HCT116 (cell line): Measurements from ENCODE around the gene PHACTR1. TPM values are rescaled to one million over a fixed set of nuclear protein-coding genes. Genes with fewer than 3 reads are reported as not detected.

Source experiments
- ATAC-seq: fragments of 200-7000 bp; cut with Tn5 transposase; 2 replicates; pipeline ENCODE4 v1.9.1; 2020; ENCODE audit warnings: mild to moderate bottlenecking, moderate library complexity
- BruUV-seq: library from RNA; stranded (reverse); fragments of 400-500 nt; replicated peaks from 2 replicates; lab custom pipeline; 2021; lab: Mats Ljungman, UMichigan
- CTCF ChIA-PET: fragments of 300-600 bp; sonication (Branson Sonifier 250); formaldehyde crosslinking; loops from one replicate; lab custom pipeline; 2021; ENCODE audit warnings: antibody characterized with exemption; lab: Charles Lee
- POLR2A ChIA-PET: fragments of 300-600, 350-600 bp; sonication (Branson Sonifier 250); formaldehyde crosslinking; loops from one replicate; lab custom pipeline; 2021; ENCODE audit warnings: antibody characterized with exemption; lab: Charles Lee
- RAD21 ChIA-PET, 2 experiments: fragments of 300-600 bp; sonication (Branson Sonifier 250); formaldehyde crosslinking; loops; one replicate each; lab custom pipeline; 2023; ENCODE audit warnings: low total read pairs in 2 of 2; ENCODE audit not compliant: uncharacterized antibody in 2 of 2, unreplicated experiment in 2 of 2, low non-redundant PET in 1 of 2; lab: Charles Lee
- DNase-seq: peaks from one replicate; pipeline ENCODE4 v3.0.0-alpha.2; 2010; ENCODE audit warnings: low read depth, low spot score
- H2AFZ ChIP-seq: fragments of 200-600 bp; shearing (Covaris generic), sonication (generic); 2 replicates; pipeline ENCODE4 v1.6.1; 2017; ENCODE audit warnings: low read depth, mixed run types, mixed read lengths, antibody characterized with exemption, low read length; ENCODE audit not compliant: poor library complexity, severe bottlenecking
- H3K27ac ChIP-seq: 2 replicates; pipeline ENCODE4 v1.5.1; 2012; ENCODE audit warnings: low read depth, low read length
- H3K27me3 ChIP-seq: fragments of 200-600 bp; sonication (generic); 2 replicates; pipeline ENCODE4 v1.6.1; 2016; ENCODE audit warnings: mixed run types, low read length, mixed read lengths; ENCODE audit not compliant: insufficient read depth
- H3K36me3 ChIP-seq, 2 experiments: fragments of 200-500 bp in 1 of 2; fragments of 200-600 bp in 1 of 2; sonication (Bioruptor generic) in 1 of 2; sonication (generic) in 1 of 2; 2 replicates each; pipeline versions ENCODE4 v1.5.1 to v1.6.1; 2014 to 2016; ENCODE audit warnings: low read length in 2 of 2, inconsistent platforms in 1 of 2, mixed read lengths in 1 of 2, mixed run types in 1 of 2; ENCODE audit not compliant: insufficient read depth in 2 of 2, control insufficient read depth in 1 of 2
- H3K4me1 ChIP-seq, 2 experiments: fragments of 200-600 bp in 1 of 2; sonication (generic) in 1 of 2; 2 replicates each; pipeline versions ENCODE4 v1.5.1 to v1.6.1; 2012 to 2017; ENCODE audit warnings: low read length in 2 of 2, inconsistent platforms in 1 of 2, mild to moderate bottlenecking in 1 of 2, mixed read lengths in 1 of 2, mixed run types in 1 of 2, moderate library complexity in 1 of 2; ENCODE audit not compliant: insufficient read depth in 2 of 2, control insufficient read depth in 1 of 2
- H3K4me2 ChIP-seq: fragments of 200-600 bp; sonication (generic); 2 replicates; pipeline ENCODE4 v1.6.1; 2017; ENCODE audit warnings: mixed run types, low read length, mixed read lengths
- H3K4me3 ChIP-seq, 2 experiments: fragments of 200-600 bp in 1 of 2; sonication (generic) in 1 of 2; replicated peaks in 1 of 2; 2 replicates each; pipeline ENCODE4 v1.5.1; 2011 to 2016; ENCODE audit warnings: low read length in 2 of 2, control low read depth in 1 of 2, low read depth in 1 of 2, mild to moderate bottlenecking in 1 of 2, mixed read lengths in 1 of 2, mixed run types in 1 of 2
- H3K79me2 ChIP-seq: fragments of 200-600 bp; sonication (generic); 2 replicates; pipeline ENCODE4 v1.6.1; 2017; ENCODE audit warnings: mild to moderate bottlenecking, mixed run types, low read length, moderate library complexity, mixed read lengths; ENCODE audit not compliant: insufficient read depth
- H3K9ac ChIP-seq: fragments of 200-600 bp; sonication (generic); 2 replicates; pipeline ENCODE4 v1.6.1; 2016; ENCODE audit warnings: low read length, mixed read lengths
- H3K9me2 ChIP-seq: fragments of 200-600 bp; sonication (generic), shearing (Covaris generic); 2 replicates; pipeline ENCODE4 v1.6.1; 2017; ENCODE audit warnings: mixed run types, mild to moderate bottlenecking, moderate library complexity; ENCODE audit not compliant: insufficient read depth
- H3K9me3 ChIP-seq, 2 experiments: fragments of 200-500 bp in 1 of 2; fragments of 200-600 bp in 1 of 2; sonication (Bioruptor generic) in 1 of 2; sonication (generic) in 1 of 2; 2 replicates each; pipeline ENCODE4 v1.6.1; 2014 to 2017; ENCODE audit warnings: low read length in 2 of 2, mixed read lengths in 2 of 2, inconsistent platforms in 1 of 2, low read depth in 1 of 2, mild to moderate bottlenecking in 1 of 2, mixed run types in 1 of 2, moderate library complexity in 1 of 2; ENCODE audit not compliant: control insufficient read depth in 1 of 2, insufficient read depth in 1 of 2
- H4K20me1 ChIP-seq: fragments of 200-600 bp; sonication (generic), shearing (Covaris generic); 2 replicates; pipeline ENCODE4 v1.6.1; 2017; ENCODE audit warnings: mixed run types, mild to moderate bottlenecking, moderate library complexity; ENCODE audit not compliant: insufficient read depth
- ELF1 ChIP-seq: IDR thresholded peaks from 2 replicates; pipeline ENCODE4 v1.6.1; 2012; ENCODE audit warnings: low read depth, borderline replicate concordance
- EZH2phosphoT487 ChIP-seq: fragments of 200-600 bp; IDR thresholded peaks from 2 replicates; pipeline ENCODE4 v1.6.1; 2018; ENCODE audit warnings: antibody characterized with exemption, borderline replicate concordance
- FOSL1 ChIP-seq: IDR thresholded peaks from 2 replicates; pipeline ENCODE4 v1.6.1; 2012; ENCODE audit warnings: low read depth
- POLR2AphosphoS5 ChIP-seq: IDR thresholded peaks from 2 replicates; pipeline ENCODE4 v1.6.1; 2011; ENCODE audit warnings: mild to moderate bottlenecking, low read depth, low read length, moderate library complexity
- RAD21 ChIP-seq: IDR thresholded peaks from 2 replicates; pipeline ENCODE4 v1.6.1; 2012; ENCODE audit warnings: low read depth, mild to moderate bottlenecking
- SIN3A ChIP-seq: IDR thresholded peaks from 2 replicates; pipeline ENCODE4 v1.6.1; 2012; ENCODE audit warnings: low read depth
- SP1 ChIP-seq: IDR thresholded peaks from 2 replicates; pipeline ENCODE4 v1.6.1; 2012; ENCODE audit warnings: low read depth
- TCF7L2 ChIP-seq: IDR thresholded peaks from 2 replicates; pipeline ENCODE4 v1.7.0; 2011; ENCODE audit warnings: borderline replicate concordance, inconsistent platforms; ENCODE audit not compliant: insufficient read depth, insufficient read length; ENCODE audit errors: extremely low read depth
- YY1 ChIP-seq: IDR thresholded peaks from 2 replicates; pipeline ENCODE4 v1.6.1; 2011; ENCODE audit warnings: low read length, low read depth, moderate library complexity, mild to moderate bottlenecking; ENCODE audit not compliant: insufficient replicate concordance; ENCODE audit errors: extremely low read depth
- ZFX ChIP-seq: fragments of 450-650 bp; IDR thresholded peaks from 2 replicates; pipeline ENCODE4 v1.6.1; 2017
- ZNF274 ChIP-seq: fragments of 200-500 bp; sonication (Bioruptor generic); IDR thresholded peaks from 2 replicates; pipeline ENCODE4 v1.6.1; 2014; ENCODE audit warnings: mild to moderate bottlenecking, low read depth, low read length, inconsistent platforms
- intact Hi-C: fragments of 100-400 bp; cut with micrococcal nuclease; formaldehyde crosslinking; loops from 2 replicates; pipeline ENCODE4 v1.10.0; 2022
- total RNA-seq: library from RNA; stranded (reverse); gene quantifications from one replicate; pipeline ENCODE4 v1.2.1, GENCODE V29; 2021; ENCODE audit not compliant: unreplicated experiment
- TF ChIP-seq, protein P1 (sequence below): IDR thresholded peaks from 2 replicates; pipeline ENCODE4 v1.6.1; 2012
- TF ChIP-seq, protein P2 (sequence below): IDR thresholded peaks from 2 replicates; pipeline ENCODE4 v1.6.1; 2012; ENCODE audit warnings: low read depth

Gene PHACTR1
- total RNA-seq, 1 experiment from 2014 or later, result 0.17 TPM

DNA sequence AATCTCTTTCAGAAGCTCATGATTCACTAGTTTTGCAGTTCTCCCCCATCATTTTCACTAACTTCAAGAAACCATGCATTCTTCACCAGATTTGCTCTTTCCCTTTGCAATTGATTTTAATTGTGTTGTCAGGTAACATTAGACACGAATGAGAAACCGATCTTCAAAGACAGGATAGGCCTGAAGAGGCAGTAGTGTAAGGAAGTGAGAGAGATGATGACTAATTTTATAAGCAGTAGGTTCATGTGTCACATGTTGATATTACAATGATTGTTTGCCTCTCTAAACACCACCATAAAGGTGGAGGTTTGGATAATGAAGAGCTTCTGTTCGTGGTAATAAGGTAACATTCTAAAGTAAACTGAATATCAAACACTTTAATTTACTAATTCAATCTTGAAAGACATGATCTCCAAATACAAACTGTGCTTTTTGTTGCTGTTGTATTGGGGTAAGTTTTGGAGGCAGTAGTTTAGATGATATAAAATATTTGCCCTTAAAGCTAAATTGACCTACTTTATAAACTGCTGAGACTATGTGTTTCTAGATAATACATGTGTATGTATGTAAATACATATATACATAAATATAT is 207.2 kb downstream of the PHACTR1 start:
- Histone ChIP-seq H3K9me2 (no peaks in the 10 kb centered on the region), H3K9me3 (no peaks in the 10 kb centered on the region), H3K79me2 (no peaks in the 10 kb centered on the region), H3K4me3 (no peak overlapping the region), H3K4me2 (no peak overlapping the region), H3K36me3 (no peaks in the 10 kb centered on the region), H3K4me1 (no peaks in the 10 kb centered on the region), H3K27ac (no peak overlapping the region), H3K9ac (no peak overlapping the region), H2AFZ (no peak overlapping the region), H3K27me3 (peaks cover 53% of the 10 kb centered on the region), H4K20me1 (no peaks in the 10 kb centered on the region)
- no TSS peak for BruUV-seq
- ChIA-PET RAD21 (no interaction called here), CTCF (no interaction called here), POLR2A (no interaction called here)
- ATAC-seq (no peak), DNase-seq (no peak)
- no peak for TF ChIP-seq ZNF274
- no peak for TF ChIP-seq SP1
- TF ChIP-seq EZH2phosphoT487, result no peak
- no peak for TF ChIP-seq RAD21
- TF ChIP-seq ZFX, result no peak
- TF ChIP-seq, protein P1, sequence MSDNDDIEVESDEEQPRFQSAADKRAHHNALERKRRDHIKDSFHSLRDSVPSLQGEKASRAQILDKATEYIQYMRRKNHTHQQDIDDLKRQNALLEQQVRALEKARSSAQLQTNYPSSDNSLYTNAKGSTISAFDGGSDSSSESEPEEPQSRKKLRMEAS, result no peak
- TF ChIP-seq TCF7L2, result no peak
- no peak for TF ChIP-seq YY1
- no peak for TF ChIP-seq SIN3A
- intact Hi-C loops, result no loop called here

DNA sequence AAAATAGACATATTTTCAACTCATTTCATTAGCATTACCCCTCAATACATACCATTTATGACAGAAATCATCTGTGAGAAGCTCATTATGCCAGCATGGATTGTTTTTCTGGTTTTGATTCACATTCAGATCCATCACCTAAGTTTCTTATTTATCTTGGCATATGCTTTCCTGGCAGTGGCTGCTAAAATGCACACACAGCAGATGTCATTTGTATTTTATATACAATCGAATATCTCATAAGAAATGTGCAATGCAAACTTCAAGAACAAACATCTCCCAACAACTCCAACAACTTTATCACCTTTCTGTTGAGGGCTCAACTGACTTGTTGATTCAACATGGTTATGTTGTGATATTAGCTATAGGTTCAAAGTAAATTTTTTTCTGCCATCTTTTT is 208.3 kb downstream of the PHACTR1 start:
- BruUV-seq, result no TSS peak
- intact Hi-C loops, result no loop called here
- no peaks in the 10 kb centered on the region for H3K4me1 ChIP-seq
- POLR2A ChIA-PET, result no interaction called here
- no peak overlapping the region for H2AFZ ChIP-seq
- TF ChIP-seq ZNF274 (no peak), YY1 (no peak), ELF1 (no peak), POLR2AphosphoS5 (no peak), FOSL1 (no peak)
- TF ChIP-seq, protein P2, sequence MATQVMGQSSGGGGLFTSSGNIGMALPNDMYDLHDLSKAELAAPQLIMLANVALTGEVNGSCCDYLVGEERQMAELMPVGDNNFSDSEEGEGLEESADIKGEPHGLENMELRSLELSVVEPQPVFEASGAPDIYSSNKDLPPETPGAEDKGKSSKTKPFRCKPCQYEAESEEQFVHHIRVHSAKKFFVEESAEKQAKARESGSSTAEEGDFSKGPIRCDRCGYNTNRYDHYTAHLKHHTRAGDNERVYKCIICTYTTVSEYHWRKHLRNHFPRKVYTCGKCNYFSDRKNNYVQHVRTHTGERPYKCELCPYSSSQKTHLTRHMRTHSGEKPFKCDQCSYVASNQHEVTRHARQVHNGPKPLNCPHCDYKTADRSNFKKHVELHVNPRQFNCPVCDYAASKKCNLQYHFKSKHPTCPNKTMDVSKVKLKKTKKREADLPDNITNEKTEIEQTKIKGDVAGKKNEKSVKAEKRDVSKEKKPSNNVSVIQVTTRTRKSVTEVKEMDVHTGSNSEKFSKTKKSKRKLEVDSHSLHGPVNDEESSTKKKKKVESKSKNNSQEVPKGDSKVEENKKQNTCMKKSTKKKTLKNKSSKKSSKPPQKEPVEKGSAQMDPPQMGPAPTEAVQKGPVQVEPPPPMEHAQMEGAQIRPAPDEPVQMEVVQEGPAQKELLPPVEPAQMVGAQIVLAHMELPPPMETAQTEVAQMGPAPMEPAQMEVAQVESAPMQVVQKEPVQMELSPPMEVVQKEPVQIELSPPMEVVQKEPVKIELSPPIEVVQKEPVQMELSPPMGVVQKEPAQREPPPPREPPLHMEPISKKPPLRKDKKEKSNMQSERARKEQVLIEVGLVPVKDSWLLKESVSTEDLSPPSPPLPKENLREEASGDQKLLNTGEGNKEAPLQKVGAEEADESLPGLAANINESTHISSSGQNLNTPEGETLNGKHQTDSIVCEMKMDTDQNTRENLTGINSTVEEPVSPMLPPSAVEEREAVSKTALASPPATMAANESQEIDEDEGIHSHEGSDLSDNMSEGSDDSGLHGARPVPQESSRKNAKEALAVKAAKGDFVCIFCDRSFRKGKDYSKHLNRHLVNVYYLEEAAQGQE, result no peak
- no peak overlapping the region for H3K27ac ChIP-seq
- H3K79me2 ChIP-seq, result no peaks in the 10 kb centered on the region
- CTCF ChIA-PET, result no interaction called here
- DNase-seq, result no peak
- H3K4me2 ChIP-seq, result no peak overlapping the region
- no peak for ATAC-seq
- no peaks in the 10 kb centered on the region for H3K9me2 ChIP-seq
- H3K27me3 ChIP-seq, result peaks cover 61% of the 10 kb centered on the region
- RAD21 ChIA-PET, result no interaction called here
- H3K9me3 ChIP-seq, result no peaks in the 10 kb centered on the region
- H4K20me1 ChIP-seq, result no peaks in the 10 kb centered on the region
- no peaks in the 10 kb centered on the region for H3K36me3 ChIP-seq
- no peak overlapping the region for H3K9ac ChIP-seq
- no peak overlapping the region for H3K4me3 ChIP-seq
